Breast epithelium (tissue), 4 donors: Measurements from ENCODE around the gene HDAC4. TPM values are rescaled to one million over a fixed set of nuclear protein-coding genes. Genes with fewer than 3 reads are reported as not detected.

Experiments
- DNase-seq, 2 donors: peaks; one replicate each; pipeline ENCODE4 v3.0.0-alpha.2; 2019; ENCODE audit warnings: low spot score in 2 of 2
- H3K27ac ChIP-seq, 2 donors: fragments of 200-600 bp; sonication (generic) in 1 of 2; one replicate each; pipeline ENCODE4 v1.5.1; 2016 to 2019; ENCODE audit warnings: mild to moderate bottlenecking in 1 of 2
- H3K27me3 ChIP-seq, 2 donors: fragments of 200-600 bp; sonication (generic) in 1 of 2; one replicate each; pipeline versions ENCODE4 v1.5.1 to v1.6.0; 2017 to 2019; ENCODE audit warnings: control low read depth in 1 of 2, mild to moderate bottlenecking in 1 of 2
- H3K36me3 ChIP-seq: fragments of 200-600 bp; one replicate; pipeline ENCODE4 v1.5.1; 2019
- H3K4me1 ChIP-seq, 2 donors: fragments of 200-600 bp; sonication (generic); one replicate each; pipeline ENCODE4 v1.5.1; 2016 to 2019; ENCODE audit warnings: control low read depth in 1 of 2
- H3K4me3 ChIP-seq, 3 donors: fragments of 200-600 bp; sonication (generic); 1 replicate in 2 of 3; 2 replicates in 1 of 3; pipeline ENCODE4 v1.5.1; 2016 to 2019; ENCODE audit warnings: mild to moderate bottlenecking in 3 of 3, moderate library complexity in 2 of 3
- H3K9me3 ChIP-seq, 2 donors: fragments of 200-600 bp; sonication (generic) in 1 of 2; one replicate each; pipeline ENCODE4 v1.5.1; 2016 to 2019; ENCODE audit warnings: control low read depth in 1 of 2
- POLR2A ChIP-seq: fragments of 450-650 bp; IDR thresholded peaks from one replicate; pipeline ENCODE4 v1.6.1; 2016; ENCODE audit warnings: antibody characterized with exemption, mild to moderate bottlenecking, moderate library complexity
- POLR2AphosphoS5 ChIP-seq, 3 donors: sonication (generic); formaldehyde crosslinking; IDR thresholded peaks; one replicate each; pipeline ENCODE4 v1.6.1; 2017; ENCODE audit warnings: antibody characterized with exemption in 3 of 3
- intact Hi-C: fragments of 100-400 bp; cut with DNase I; formaldehyde crosslinking; loops from one replicate; pipeline ENCODE4 v1.15.1; 2023; ENCODE audit warnings: low total_unique reads
- total RNA-seq, 3 donors: library from RNA; depleted of rRNA; stranded (reverse); fragments of >200 nt; gene quantifications; one replicate each; pipeline ENCODE4 v1.1.0, GENCODE V29; 2016
- TF ChIP-seq, protein P1 (sequence below), 3 donors: fragments of 450-650 bp; IDR thresholded peaks; one replicate each; pipeline ENCODE4 v1.5.1; 2016 to 2017; ENCODE audit warnings: antibody characterized with exemption in 3 of 3, mild to moderate bottlenecking in 3 of 3, moderate library complexity in 3 of 3

Gene HDAC4
- total RNA-seq, 3 donors from 2014 or later = 20.3 to 36.0 (median 32.8) TPM

DNA sequence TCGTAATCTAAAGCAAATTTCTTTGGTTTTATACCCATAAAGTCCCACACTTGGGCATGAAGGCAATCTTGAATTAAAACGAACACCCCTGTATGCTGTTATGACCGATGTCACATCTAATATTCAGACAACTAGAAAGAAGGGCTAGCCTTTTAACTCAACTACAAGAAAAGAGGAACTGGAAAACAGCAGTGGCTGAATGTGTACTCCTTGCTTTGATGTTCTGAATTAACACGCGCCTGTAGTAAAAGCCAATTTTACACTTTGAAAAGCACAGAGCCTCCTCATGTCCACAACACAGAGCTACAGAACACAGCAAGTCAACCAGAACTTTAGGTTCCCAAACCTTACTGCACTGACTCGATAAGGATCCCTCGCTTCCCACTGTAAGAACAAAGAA lies 147.6 kb downstream of the HDAC4 start:
- Histone ChIP-seq H3K27ac (no peak overlapping the region), H3K4me3 (no peak overlapping the region), H3K27me3 (no peaks in the 10 kb centered on the region), H3K9me3 (peaks cover 0 to 7% of the 10 kb centered on the region in 2 donors), H3K36me3 (no peaks in the 10 kb centered on the region), H3K4me1 (no peaks in the 10 kb centered on the region)
- TF ChIP-seq POLR2AphosphoS5 (IDR thresholded peaks at IDR 0.05) (no peak), POLR2A (no peak)
- TF ChIP-seq, protein P1, sequence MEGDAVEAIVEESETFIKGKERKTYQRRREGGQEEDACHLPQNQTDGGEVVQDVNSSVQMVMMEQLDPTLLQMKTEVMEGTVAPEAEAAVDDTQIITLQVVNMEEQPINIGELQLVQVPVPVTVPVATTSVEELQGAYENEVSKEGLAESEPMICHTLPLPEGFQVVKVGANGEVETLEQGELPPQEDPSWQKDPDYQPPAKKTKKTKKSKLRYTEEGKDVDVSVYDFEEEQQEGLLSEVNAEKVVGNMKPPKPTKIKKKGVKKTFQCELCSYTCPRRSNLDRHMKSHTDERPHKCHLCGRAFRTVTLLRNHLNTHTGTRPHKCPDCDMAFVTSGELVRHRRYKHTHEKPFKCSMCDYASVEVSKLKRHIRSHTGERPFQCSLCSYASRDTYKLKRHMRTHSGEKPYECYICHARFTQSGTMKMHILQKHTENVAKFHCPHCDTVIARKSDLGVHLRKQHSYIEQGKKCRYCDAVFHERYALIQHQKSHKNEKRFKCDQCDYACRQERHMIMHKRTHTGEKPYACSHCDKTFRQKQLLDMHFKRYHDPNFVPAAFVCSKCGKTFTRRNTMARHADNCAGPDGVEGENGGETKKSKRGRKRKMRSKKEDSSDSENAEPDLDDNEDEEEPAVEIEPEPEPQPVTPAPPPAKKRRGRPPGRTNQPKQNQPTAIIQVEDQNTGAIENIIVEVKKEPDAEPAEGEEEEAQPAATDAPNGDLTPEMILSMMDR (IDR thresholded peaks at IDR 0.05) = no peak
- intact Hi-C loops = no loop called here
- DNase-seq = no peak

DNA sequence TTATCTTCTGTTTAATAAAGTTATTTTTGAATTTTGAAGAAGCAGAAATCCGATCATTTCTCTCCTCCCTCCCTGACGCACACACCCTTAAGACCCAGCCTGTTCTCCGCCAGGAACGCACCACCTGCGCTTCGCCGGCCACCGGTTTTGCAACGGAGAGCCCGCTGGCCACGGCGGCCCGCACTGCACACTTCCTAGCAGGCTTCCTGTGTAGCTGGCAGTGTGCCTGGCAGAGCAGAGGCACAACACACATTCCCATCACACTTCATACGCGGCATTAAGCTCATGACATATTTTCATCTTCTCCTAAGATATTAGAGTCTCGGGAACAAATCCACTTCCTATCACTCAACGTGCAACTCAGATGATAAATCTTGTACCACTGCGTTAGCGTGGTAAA lies 148.0 kb downstream of the HDAC4 start:
- DNase-seq = no peak
- H3K27me3 ChIP-seq = no peaks in the 10 kb centered on the region
- TF ChIP-seq POLR2AphosphoS5 (IDR thresholded peaks at IDR 0.05) (no peak), POLR2A (no peak)
- TF ChIP-seq, protein P1 (IDR thresholded peaks at IDR 0.05) = no peak
- no peaks in the 10 kb centered on the region for H3K36me3 ChIP-seq
- no peaks in the 10 kb centered on the region for H3K4me1 ChIP-seq
- H3K27ac ChIP-seq = no peak overlapping the region
- intact Hi-C loops = no loop called here
- H3K9me3 ChIP-seq = peaks cover 0 to 5% of the 10 kb centered on the region in 2 donors
- no peak overlapping the region for H3K4me3 ChIP-seq

DNA sequence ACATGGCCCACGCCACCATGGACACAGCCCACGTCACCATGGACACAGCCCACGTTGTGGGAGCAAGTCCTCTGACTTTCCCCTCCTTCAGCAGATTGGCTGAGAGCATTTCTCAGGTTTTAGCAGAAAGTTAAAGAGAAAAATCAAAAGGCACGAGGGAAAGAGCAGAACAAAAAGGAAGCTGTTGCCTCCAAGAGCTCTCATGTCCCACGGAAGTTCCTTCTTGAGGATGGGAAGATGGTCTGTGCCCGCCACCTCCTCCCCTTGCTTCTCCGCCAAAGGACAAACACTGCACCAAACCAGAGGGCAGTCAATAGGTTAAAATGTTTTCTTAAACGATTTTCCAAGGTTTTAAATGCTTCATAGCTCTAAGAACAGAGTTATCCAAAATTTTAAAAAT lies 148.4 kb downstream of the HDAC4 start:
- no peak for DNase-seq
- Histone ChIP-seq H3K27ac (no peak overlapping the region), H3K4me3 (no peak overlapping the region), H3K27me3 (no peaks in the 10 kb centered on the region), H3K36me3 (no peaks in the 10 kb centered on the region), H3K4me1 (no peaks in the 10 kb centered on the region), H3K9me3 (peaks cover 0 to under 1% of the 10 kb centered on the region in 2 donors)
- intact Hi-C loops = no loop called here
- TF ChIP-seq POLR2A (no peak), POLR2AphosphoS5 (IDR thresholded peaks at IDR 0.05) (no peak)
- TF ChIP-seq, protein P1 (IDR thresholded peaks at IDR 0.05) = no peak

DNA sequence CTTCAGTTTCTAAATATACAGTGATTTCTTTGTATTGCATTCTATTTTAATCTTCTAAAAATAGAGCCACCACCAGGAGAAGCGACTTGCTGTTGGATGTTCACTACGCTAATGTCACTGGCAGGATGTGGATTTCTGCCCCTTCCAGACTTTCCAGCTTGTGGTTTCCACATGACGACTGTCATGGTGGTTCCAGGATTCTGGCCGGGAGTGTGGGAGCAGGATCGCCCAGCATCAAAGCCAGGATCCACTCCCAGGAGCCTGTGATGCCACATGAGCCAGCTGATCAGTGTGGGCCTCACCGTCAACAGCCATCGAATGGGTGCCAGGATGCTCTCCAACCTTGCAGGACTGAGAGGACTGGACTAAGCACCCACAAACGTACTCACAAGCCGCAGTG lies 148.8 kb downstream of the HDAC4 start:
- H3K27me3 ChIP-seq = no peaks in the 10 kb centered on the region
- no peak for TF ChIP-seq POLR2A
- TF ChIP-seq, protein P1 (IDR thresholded peaks at IDR 0.05) = no peak
- TF ChIP-seq POLR2AphosphoS5 (IDR thresholded peaks at IDR 0.05) = no peak
- H3K27ac ChIP-seq = no peak overlapping the region
- no peaks in the 10 kb centered on the region for H3K36me3 ChIP-seq
- H3K4me3 ChIP-seq = no peak overlapping the region
- H3K4me1 ChIP-seq = no peaks in the 10 kb centered on the region
- no peak for DNase-seq
- intact Hi-C loops = no loop called here
- H3K9me3 ChIP-seq = no peaks in the 10 kb centered on the region

DNA sequence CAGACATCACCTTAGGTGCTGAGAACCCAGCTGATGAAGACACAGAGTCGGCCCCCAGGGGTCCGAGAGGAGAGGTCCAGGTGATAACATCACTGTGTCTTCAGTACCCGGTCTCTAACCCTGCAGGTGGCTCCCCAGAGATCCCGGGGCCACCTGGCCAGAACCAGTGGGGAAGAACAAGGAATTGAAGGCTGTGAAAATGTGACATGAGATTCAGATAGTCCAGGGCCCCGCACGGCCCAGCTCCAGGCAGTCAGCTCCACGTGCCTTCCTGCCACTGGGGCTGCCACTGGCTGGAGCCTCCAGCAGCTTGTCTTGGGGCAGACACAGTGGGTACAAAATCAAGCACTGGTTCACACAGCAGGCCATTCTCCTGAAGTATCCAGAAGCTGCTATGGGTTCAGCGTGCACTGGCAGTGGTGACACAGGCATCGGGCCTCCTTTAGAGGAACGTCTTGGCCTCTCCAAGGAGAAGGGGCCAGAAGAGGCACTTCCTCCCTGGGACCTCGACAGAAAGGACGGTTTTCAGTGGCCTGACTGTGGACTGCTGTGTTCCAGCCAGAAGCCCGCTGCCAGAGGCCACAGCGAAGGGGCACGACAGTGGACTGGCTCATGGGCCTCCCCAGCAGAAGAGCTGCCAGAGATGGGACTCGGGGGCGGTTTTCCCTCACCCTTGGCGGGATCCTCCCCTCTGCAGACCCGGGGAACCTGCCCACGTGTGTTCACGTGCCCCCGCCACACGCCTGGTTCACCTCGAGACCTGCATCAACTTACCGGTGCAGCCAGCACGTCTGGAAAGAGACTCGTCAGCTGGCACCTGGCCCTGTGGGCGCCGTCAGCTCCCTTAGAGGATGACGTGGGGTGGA lies 150.4 kb downstream of the HDAC4 start:
- H3K9me3 ChIP-seq = no peaks in the 10 kb centered on the region
- intact Hi-C loops = no loop called here
- H3K4me3 ChIP-seq = no peak overlapping the region
- no peak overlapping the region for H3K27ac ChIP-seq
- H3K36me3 ChIP-seq = no peaks in the 10 kb centered on the region
- no peak for DNase-seq
- no peaks in the 10 kb centered on the region for H3K27me3 ChIP-seq
- no peaks in the 10 kb centered on the region for H3K4me1 ChIP-seq
- no peak for TF ChIP-seq POLR2A
- TF ChIP-seq POLR2AphosphoS5 (IDR thresholded peaks at IDR 0.05) = no peak
- TF ChIP-seq, protein P1 (IDR thresholded peaks at IDR 0.05) = no peak
